ENCODE measurements around the gene RAB38. TPM values are rescaled to one million over a fixed set of nuclear protein-coding genes. Genes with fewer than 3 reads are reported as not detected.

Gene RAB38
- total and polyA plus RNA-seq, 9 donors: 0.91 to 4.3 (median 2.4) TPM

- no peak for TF ChIP-seq POLR2A (IDR thresholded peaks at IDR 0.05)
- no peak for TF ChIP-seq EP300 (IDR thresholded peaks at IDR 0.05)
- TF ChIP-seq, protein P1, sequence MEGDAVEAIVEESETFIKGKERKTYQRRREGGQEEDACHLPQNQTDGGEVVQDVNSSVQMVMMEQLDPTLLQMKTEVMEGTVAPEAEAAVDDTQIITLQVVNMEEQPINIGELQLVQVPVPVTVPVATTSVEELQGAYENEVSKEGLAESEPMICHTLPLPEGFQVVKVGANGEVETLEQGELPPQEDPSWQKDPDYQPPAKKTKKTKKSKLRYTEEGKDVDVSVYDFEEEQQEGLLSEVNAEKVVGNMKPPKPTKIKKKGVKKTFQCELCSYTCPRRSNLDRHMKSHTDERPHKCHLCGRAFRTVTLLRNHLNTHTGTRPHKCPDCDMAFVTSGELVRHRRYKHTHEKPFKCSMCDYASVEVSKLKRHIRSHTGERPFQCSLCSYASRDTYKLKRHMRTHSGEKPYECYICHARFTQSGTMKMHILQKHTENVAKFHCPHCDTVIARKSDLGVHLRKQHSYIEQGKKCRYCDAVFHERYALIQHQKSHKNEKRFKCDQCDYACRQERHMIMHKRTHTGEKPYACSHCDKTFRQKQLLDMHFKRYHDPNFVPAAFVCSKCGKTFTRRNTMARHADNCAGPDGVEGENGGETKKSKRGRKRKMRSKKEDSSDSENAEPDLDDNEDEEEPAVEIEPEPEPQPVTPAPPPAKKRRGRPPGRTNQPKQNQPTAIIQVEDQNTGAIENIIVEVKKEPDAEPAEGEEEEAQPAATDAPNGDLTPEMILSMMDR (IDR thresholded peaks at IDR 0.05): no peak
- H3K4me3 ChIP-seq: no peak overlapping the region
- intact Hi-C loops (cut with DNase I): no loop called here
- no peaks in the 10 kb centered on the region for H3K27me3 ChIP-seq
- H3K4me1 ChIP-seq (ENCODE audit: insufficient read depth): no peaks in the 10 kb centered on the region
- DNase-seq: no peak
- 75 to 77% (median 76%) methylated on average over 4 of the region's 4 CpGs for WGBS, 3 donors
- no peaks in the 10 kb centered on the region for H3K9me3 ChIP-seq
- H3K36me3 ChIP-seq: no peaks in the 10 kb centered on the region
- H3K27ac ChIP-seq: no peak overlapping the region
Observed at GRCh38 chr11:88122956-88123355, 52.3 kb downstream of the RAB38 start.

GRCh38 chr11:88119561-88119960 lies 55.7 kb downstream of the RAB38 start:
- H3K27ac ChIP-seq: no peak overlapping the region
- DNase-seq: no peak
- WGBS, 3 donors: 6 to 20% (median 9%) methylated on average over 2 of the region's 2 CpGs
- H3K9me3 ChIP-seq: no peaks in the 10 kb centered on the region
- no peaks in the 10 kb centered on the region for H3K27me3 ChIP-seq
- no peak for TF ChIP-seq EP300 (IDR thresholded peaks at IDR 0.05)
- TF ChIP-seq, protein P1 (IDR thresholded peaks at IDR 0.05): no peak
- TF ChIP-seq POLR2A (IDR thresholded peaks at IDR 0.05): no peak
- intact Hi-C loops (cut with DNase I): no loop called here
- no peaks in the 10 kb centered on the region for H3K36me3 ChIP-seq
- H3K4me1 ChIP-seq (ENCODE audit: insufficient read depth): no peaks in the 10 kb centered on the region
- H3K4me3 ChIP-seq: no peak overlapping the region

- H3K9me3 ChIP-seq: no peaks in the 10 kb centered on the region
- DNase-seq: no peak
- H3K4me1 ChIP-seq (ENCODE audit: insufficient read depth): no peaks in the 10 kb centered on the region
- H3K36me3 ChIP-seq: no peaks in the 10 kb centered on the region
- TF ChIP-seq EP300 (IDR thresholded peaks at IDR 0.05): no peak
- TF ChIP-seq, protein P1 (IDR thresholded peaks at IDR 0.05): no peak
- TF ChIP-seq POLR2A (IDR thresholded peaks at IDR 0.05): no peak
- no peaks in the 10 kb centered on the region for H3K27me3 ChIP-seq
- H3K4me3 ChIP-seq: no peak overlapping the region
- intact Hi-C loops (cut with DNase I): no loop called here
- no peak overlapping the region for H3K27ac ChIP-seq
- 98 to 100% (median 98%) methylated on average over 1 of the region's 1 CpG for WGBS, 3 donors
Observed at GRCh38 chr11:88117281-88117858, 57.9 kb downstream of the RAB38 start.

DNA sequence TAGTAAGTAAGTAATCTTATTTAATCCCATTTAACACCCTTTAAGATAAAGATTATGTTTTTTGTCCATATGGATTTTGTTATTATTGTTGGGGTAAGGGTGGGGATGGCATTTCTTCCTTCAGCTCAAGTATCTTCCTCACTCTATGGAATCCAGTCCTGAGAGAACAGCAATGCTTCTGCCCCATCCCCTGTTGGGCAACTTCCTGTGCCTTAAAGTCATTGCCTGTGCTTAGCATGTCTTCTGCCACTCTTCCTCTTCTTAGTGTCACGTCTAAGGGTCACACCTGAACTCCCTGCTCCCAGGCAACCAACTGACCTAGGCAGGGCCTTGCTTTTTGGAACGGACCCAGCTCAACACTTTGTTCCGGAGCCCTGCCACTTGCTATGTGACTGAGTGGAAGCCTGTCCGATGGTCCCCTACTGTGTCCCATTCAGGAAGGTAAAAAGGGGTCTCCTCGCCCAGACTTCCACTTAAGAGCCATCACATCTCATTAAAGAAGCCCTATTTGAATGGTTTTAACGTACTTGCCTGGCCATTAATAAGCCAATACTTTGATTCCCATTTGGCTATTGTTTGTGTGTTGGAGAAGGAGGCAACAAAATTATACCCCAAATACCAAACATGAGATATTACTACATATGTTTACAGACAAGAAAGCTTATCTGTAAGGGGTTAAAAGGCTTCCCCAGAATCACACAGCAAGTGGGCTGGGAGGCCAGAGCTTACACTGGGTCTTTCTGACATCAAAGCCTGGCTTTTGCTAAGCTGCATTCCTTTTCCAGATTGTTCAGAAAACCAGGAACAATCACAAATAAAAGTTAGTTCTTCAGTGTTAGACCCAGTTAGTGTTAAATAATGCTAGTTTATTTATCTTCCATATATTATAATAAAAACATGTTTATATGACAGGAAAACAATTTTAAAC lies 59.2 kb downstream of the RAB38 start:
- WGBS, 3 donors: 92 to 95% (median 93%) methylated on average over 6 of the region's 6 CpGs
- Histone ChIP-seq H3K27me3 (no peaks in the 10 kb centered on the region), H3K9me3 (no peaks in the 10 kb centered on the region), H3K36me3 (no peaks in the 10 kb centered on the region), H3K4me3 (no peak overlapping the region), H3K27ac (no peak overlapping the region), H3K4me1 (ENCODE audit: insufficient read depth) (no peaks in the 10 kb centered on the region)
- no peak for DNase-seq
- TF ChIP-seq POLR2A (IDR thresholded peaks at IDR 0.05): no peak
- TF ChIP-seq, protein P1 (IDR thresholded peaks at IDR 0.05): no peak
- no peak for TF ChIP-seq EP300 (IDR thresholded peaks at IDR 0.05)
- intact Hi-C loops (cut with DNase I): no loop called here
